B cell (primary cell): ENCODE measurements around the gene TRPV4. TPM values are rescaled to one million over a fixed set of nuclear protein-coding genes. Genes with fewer than 3 reads are reported as not detected.

Experiments used
- ATAC-seq: fragments of 200-7000 bp; cut with Tn5 transposase; one replicate; pipeline ENCODE4 v1.10.0; 2021; ENCODE audit warnings: low read depth, mild to moderate bottlenecking, moderate number of reproducible peaks, moderate library complexity
- CTCF ChIA-PET: fragments of 350-600 bp; sonication (Branson Sonifier 250); formaldehyde crosslinking; loops from one replicate; lab custom pipeline; 2021; ENCODE audit warnings: antibody characterized with exemption, inconsistent platforms; lab: Charles Lee
- POLR2A ChIA-PET: fragments of 350-600 bp; sonication (Branson Sonifier 250); formaldehyde crosslinking; loops from one replicate; lab custom pipeline; 2021; ENCODE audit warnings: antibody characterized with exemption; lab: Charles Lee
- DNase-seq: peaks from one replicate; pipeline ENCODE4 v3.0.0; 2013
- H2AFZ ChIP-seq: 2 replicates; pipeline ENCODE4 v1.6.1; 2012; ENCODE audit warnings: mild to moderate bottlenecking, low read depth, low read length; ENCODE audit not compliant: insufficient read depth, poor library complexity, severe bottlenecking
- H3K27ac ChIP-seq, 2 donors: 1 replicate in 1 of 2; 2 replicates in 1 of 2; pipeline ENCODE4 v1.5.1; 2012 to 2013; ENCODE audit warnings: low read length in 2 of 2, mild to moderate bottlenecking in 2 of 2, moderate library complexity in 1 of 2
- H3K27me3 ChIP-seq, 4 experiments: fragments of 200-600 bp in 1 of 4; sonication (generic) in 1 of 4; replicated peaks in 1 of 4; 1 replicate in 2 of 4; 2 replicates in 2 of 4; pipeline versions ENCODE4 v1.6.1 to v1.7.0; 2013 to 2016; ENCODE audit warnings: low read length in 3 of 4, mild to moderate bottlenecking in 2 of 4, mixed read lengths in 1 of 4, moderate library complexity in 1 of 4; ENCODE audit not compliant: insufficient read depth in 4 of 4, control insufficient read depth in 3 of 4; ENCODE audit errors: control extremely low read depth in 1 of 4
- H3K36me3 ChIP-seq, 2 experiments: replicated peaks in 1 of 2; 1 replicate in 1 of 2; 2 replicates in 1 of 2; pipeline versions ENCODE4 v1.6.1 to v1.7.1; 2013; ENCODE audit warnings: low read length in 1 of 2; ENCODE audit not compliant: insufficient read depth in 2 of 2, control insufficient read depth in 1 of 2; ENCODE audit errors: control extremely low read depth in 1 of 2, extremely low read depth in 1 of 2
- H3K4me1 ChIP-seq, 2 donors: fragments of 200-600 bp in 1 of 2; sonication (generic) in 1 of 2; 1 replicate in 1 of 2; 2 replicates in 1 of 2; pipeline versions ENCODE4 v1.5.1 to v1.6.1; 2013 to 2017; ENCODE audit warnings: low read length in 2 of 2; ENCODE audit not compliant: control insufficient read depth in 2 of 2, insufficient read depth in 2 of 2
- H3K4me2 ChIP-seq: replicated peaks from 2 replicates; pipeline ENCODE3; 2012; ENCODE audit warnings: mild to moderate bottlenecking, low read depth, low read length; ENCODE audit not compliant: poor library complexity, severe bottlenecking
- H3K4me3 ChIP-seq, 5 experiments: fragments of 200-600 bp in 1 of 5; sonication (generic) in 1 of 5; 1 replicate in 3 of 5; 2 replicates in 2 of 5; pipeline versions ENCODE4 v1.5.1 to v1.7.0; 2011 to 2016; ENCODE audit warnings: low read length in 4 of 5, mild to moderate bottlenecking in 4 of 5, low read depth in 2 of 5, control low read depth in 1 of 5, moderate library complexity in 1 of 5; ENCODE audit not compliant: insufficient read depth in 1 of 5; ENCODE audit errors: control extremely low read depth in 1 of 5, extremely low read depth in 1 of 5
- H3K79me2 ChIP-seq: fragments of 200-600 bp; sonication (generic); one replicate; pipeline ENCODE4 v1.6.0; 2016; ENCODE audit warnings: low read length; ENCODE audit not compliant: control insufficient read depth, insufficient read depth
- H3K9ac ChIP-seq: fragments of 200-600 bp; sonication (generic); 2 replicates; pipeline ENCODE4 v1.6.1; 2017; ENCODE audit warnings: mild to moderate bottlenecking, low read length, moderate library complexity
- H3K9me3 ChIP-seq, 3 donors: one replicate each; pipeline versions ENCODE4 v1.6.1 to v1.7.1; 2013; ENCODE audit warnings: low read length in 2 of 3; ENCODE audit not compliant: control insufficient read depth in 2 of 3, insufficient read depth in 1 of 3; ENCODE audit errors: control extremely low read depth in 1 of 3
- H4K20me1 ChIP-seq: 2 replicates; pipeline ENCODE4 v1.6.0; 2012; ENCODE audit warnings: mild to moderate bottlenecking, low read length; ENCODE audit not compliant: insufficient read depth, control insufficient read depth, poor library complexity, severe bottlenecking
- H3K27ac Mint-ChIP-seq: one replicate; pipeline ENCODE4 v1.8.0; 2021; ENCODE audit warnings: mixed read lengths
- H3K27me3 Mint-ChIP-seq: one replicate; pipeline ENCODE4 v1.8.0; 2021; ENCODE audit warnings: mixed read lengths
- H3K4me1 Mint-ChIP-seq: one replicate; pipeline ENCODE4 v1.8.0; 2021; ENCODE audit warnings: mixed read lengths
- H3K4me3 Mint-ChIP-seq: one replicate; pipeline ENCODE4 v1.8.0; 2021; ENCODE audit warnings: mixed read lengths
- H3K9me3 Mint-ChIP-seq: one replicate; pipeline ENCODE4 v1.8.0; 2022; ENCODE audit warnings: mixed read lengths; ENCODE audit not compliant: insufficient read depth
- CTCF ChIP-seq: fragments of 200-600 bp; IDR thresholded peaks from one replicate; pipeline ENCODE4 v1.8.0; 2022; ENCODE audit warnings: antibody characterized with exemption, mild to moderate bottlenecking
- EZH2 ChIP-seq: IDR thresholded peaks from 2 replicates; pipeline ENCODE4 v1.6.1; 2012; ENCODE audit warnings: borderline replicate concordance, low read depth, mild to moderate bottlenecking, moderate library complexity, low read length; ENCODE audit not compliant: insufficient read depth, poor library complexity, severe bottlenecking
- WGBS: methylation state at CpG from one replicate; pipeline ENCODE4 v1.1.5; 2013; ENCODE audit warnings: missing lambda C conversion rate; ENCODE audit not compliant: insufficient coverage; 5-methylcytosine and 5-hydroxymethylcytosine counted together
- intact Hi-C: fragments of 100-400 bp; cut with micrococcal nuclease; formaldehyde crosslinking; loops from one replicate; pipeline ENCODE4 v1.10.0; 2022
- polyA plus RNA-seq: library from polyadenylated mRNA; depleted of rRNA; stranded (reverse); fragments of >200 nt; gene quantifications from 2 replicates; pipeline ENCODE4 v1.2.3, GENCODE V29; 2012
- total RNA-seq, 2 donors: library from RNA; stranded (reverse); fragments of 120-200 nt in 1 of 2; gene quantifications; 1 replicate in 1 of 2; 2 replicates in 1 of 2; pipeline versions ENCODE4 v1.2.3 to v1.2.4, GENCODE V29; 2013 to 2022

The TRPV4 gene
- total and polyA plus RNA-seq, 2 donors (not counting 1 experiment from before 2014, with no cell fraction given) = not detected

- Histone ChIP-seq H3K27me3 (no peaks in the 10 kb centered on the region), H3K4me3 (no peak overlapping the region), H3K27ac (no peak overlapping the region), H3K36me3 (no peaks in the 10 kb centered on the region), H4K20me1 (no peaks in the 10 kb centered on the region), H3K4me1 (no peaks in the 10 kb centered on the region), H3K4me2 (no peak overlapping the region), H2AFZ (no peak overlapping the region), H3K9ac (no peak overlapping the region), H3K79me2 (no peaks in the 10 kb centered on the region), H3K9me3 (peaks cover 0 to 14% (median 0%) of the 10 kb centered on the region in 3 donors)
- ATAC-seq (no peak), DNase-seq (no peak)
- intact Hi-C loops = no loop called here
- POLR2A ChIA-PET = no interaction called here
- H3K27ac Mint-ChIP-seq = no peak overlapping the region
- H3K4me1 Mint-ChIP-seq = no peaks in the 10 kb centered on the region
- H3K4me3 Mint-ChIP-seq = no peak overlapping the region
- no peak for TF ChIP-seq CTCF
- no peak for TF ChIP-seq EZH2
- H3K27me3 Mint-ChIP-seq = no peaks in the 10 kb centered on the region
- H3K9me3 Mint-ChIP-seq = no peaks in the 10 kb centered on the region
- WGBS = 56% methylated on average over 2 of the region's 3 CpGs
- CTCF ChIA-PET = interaction anchor here (0.6 to 1.1 kb wide), 4 partner anchors 9 to 166 kb away, joined by 3 read pairs; no protein-coding TSS in a partner anchor
Observed at GRCh38 chr12:109763201-109763841, 69.9 kb downstream of the TRPV4 start.

DNA sequence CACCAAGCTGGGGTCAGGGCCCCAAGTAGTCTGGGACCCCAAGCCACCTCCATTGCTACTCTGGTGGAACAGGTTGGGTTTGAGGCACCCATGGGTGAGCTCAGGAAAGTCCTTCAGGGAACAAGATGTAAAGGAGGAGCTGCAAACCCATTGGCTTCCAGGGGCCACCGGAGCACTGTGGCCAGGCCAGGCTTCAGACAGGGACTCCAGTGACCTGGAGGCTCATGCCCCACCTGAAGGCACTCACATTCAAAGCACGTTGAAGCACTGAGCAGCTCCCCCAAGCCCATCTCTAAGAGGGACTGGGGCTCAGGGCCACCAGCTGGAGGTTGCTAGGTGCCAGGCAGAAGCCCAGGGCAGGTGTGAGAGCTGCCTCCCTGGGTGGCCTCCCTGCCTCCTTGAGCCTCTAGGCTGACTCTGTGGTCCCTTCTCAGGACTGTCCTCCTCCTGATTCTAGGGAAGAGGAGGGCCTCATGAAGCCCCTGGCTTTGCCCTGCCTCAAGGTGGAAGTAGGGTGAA lies 70.5 kb downstream of the TRPV4 start:
- POLR2A ChIA-PET = no interaction called here

More for the DNA sequence above, 70.5 kb downstream of the TRPV4 start:
- no peaks in the 10 kb centered on the region for H3K36me3 ChIP-seq
- 88% methylated on average over 2 of the region's 2 CpGs for WGBS
- no peak overlapping the region for H3K4me3 Mint-ChIP-seq
- TF ChIP-seq CTCF = no peak
- no peak for TF ChIP-seq EZH2
- H3K27me3 Mint-ChIP-seq = no peaks in the 10 kb centered on the region
- H3K27ac Mint-ChIP-seq = no peak overlapping the region
- no peaks in the 10 kb centered on the region for H4K20me1 ChIP-seq
- no peaks in the 10 kb centered on the region for H3K79me2 ChIP-seq
- no peak overlapping the region for H3K4me3 ChIP-seq
- H3K4me1 ChIP-seq = no peaks in the 10 kb centered on the region
- DNase-seq = no peak
- no peak overlapping the region for H3K27ac ChIP-seq
- no peaks in the 10 kb centered on the region for H3K4me1 Mint-ChIP-seq
- H2AFZ ChIP-seq = no peak overlapping the region
- no peak for ATAC-seq
- intact Hi-C loops = no loop called here
- H3K27me3 ChIP-seq = no peaks in the 10 kb centered on the region
- CTCF ChIA-PET = interaction anchor here (1.0 to 1.1 kb wide), 2 partner anchors 12 to 166 kb away, joined by 3 read pairs; no protein-coding TSS in a partner anchor
- H3K9me3 ChIP-seq = peaks cover 0 to 17% (median 0%) of the 10 kb centered on the region in 3 donors
- H3K4me2 ChIP-seq = no peak overlapping the region
- H3K9me3 Mint-ChIP-seq = no peaks in the 10 kb centered on the region
- no peak overlapping the region for H3K9ac ChIP-seq
